ENCODE data around the gene S100A3.

GRCh38 chr1:153536671-153537375 lies 12.2 kb downstream of the S100A3 start:
- TF ChIP-seq CTCF (IDR thresholded peaks at IDR 0.05; ENCODE audit: control extremely low read depth in 1 of 3, insufficient read depth in 1 of 3, low read depth in 1 of 3, low read length in 3 of 3) (no peak), SP2 (IDR thresholded peaks at IDR 0.05; ENCODE audit: low read length) (no peak), MAX (IDR thresholded peaks at IDR 0.05) (no peak), SP1 (IDR thresholded peaks at IDR 0.05; ENCODE audit: low read depth, low read length) (no peak), SIN3A (conservative IDR thresholded peaks at IDR 0.05 in 1 of 2, IDR thresholded peaks at IDR 0.05 in 1 of 2; ENCODE audit: low read depth in 1 of 2, low read length in 2 of 2) (no peak), TCF12 (IDR thresholded peaks at IDR 0.05; ENCODE audit: low read depth, low read length) (no peak), TAF7 (optimal IDR thresholded peaks at IDR 0.05; ENCODE audit: borderline replicate concordance, low read depth, low read length) (no peak), POLR2A (IDR thresholded peaks at IDR 0.05; ENCODE audit: control extremely low read depth in 1 of 2, low read depth in 2 of 2, low read length in 2 of 2) (no peak), USF2 (IDR thresholded peaks at IDR 0.05; ENCODE audit: low read length) (no peak)

All from H1 (cell line).